A549 (cell line): ENCODE results near the gene PARM1. TPM values are rescaled to one million over a fixed set of nuclear protein-coding genes. Genes with fewer than 3 reads are reported as not detected.

Source experiments
- ATAC-seq, 2 experiments: fragments of 200-7000 bp in 1 of 2; fragments of >200 bp in 1 of 2; cut with Nextera tagmentation in 1 of 2; cut with Tn5 transposase in 1 of 2; 3 replicates each; pipeline versions ENCODE4 v1.8.0 to v1.9.1; 2018 to 2020; ENCODE audit warnings: mild to moderate bottlenecking in 1 of 2, moderate library complexity in 1 of 2
- CTCF ChIA-PET: fragments of 300-600 bp; sonication (Branson Sonifier 250); formaldehyde crosslinking; extraction: SDS; loops from one replicate; lab custom pipeline; 2021; ENCODE audit warnings: antibody characterized with exemption, inconsistent platforms; lab: Yijun Ruan, JAX
- POLR2A ChIA-PET: fragments of 350-600 bp; formaldehyde crosslinking; extraction: SDS; loops from one replicate; lab custom pipeline; 2021; ENCODE audit warnings: antibody characterized with exemption, inconsistent platforms; lab: Yijun Ruan, JAX
- DNase-seq, 2 experiments: peaks; one replicate each; pipeline versions ENCODE4 v3.0.0 to v3.0.0-alpha.2; 2011 to 2016; ENCODE audit warnings: low read depth in 1 of 2, low spot score in 1 of 2
- FAIRE-seq: peaks from 2 replicates; lab custom pipeline; 2011; peaks lifted over from hg19 to GRCh38; lab: Jason Lieb, UNC
- H3K27ac ChIP-seq, 2 experiments: fragments of >200 bp; sonication (Bioruptor Twin); formaldehyde crosslinking; 3 replicates each; pipeline ENCODE4 v1.5.1; 2016 to 2017
- H3K4me1 ChIP-seq: fragments of >200 bp; sonication (Bioruptor Twin); formaldehyde crosslinking; 3 replicates; pipeline ENCODE4 v1.6.1; 2016
- H3K4me2 ChIP-seq: fragments of >200 bp; sonication (Bioruptor Twin); formaldehyde crosslinking; 3 replicates; pipeline ENCODE4 v1.6.1; 2016
- H3K4me3 ChIP-seq: fragments of >200 bp; sonication (Bioruptor Twin); formaldehyde crosslinking; 3 replicates; pipeline ENCODE4 v1.5.1; 2016
- H3K9me3 ChIP-seq: fragments of >200 bp; sonication (Bioruptor Twin); formaldehyde crosslinking; 3 replicates; pipeline ENCODE4 v1.6.1; 2016
- BHLHE40 ChIP-seq: IDR thresholded peaks from 2 replicates; pipeline ENCODE4 v1.6.1; 2012; ENCODE audit warnings: low read depth, low read length, inconsistent platforms
- CBX2 ChIP-seq: fragments of 200-600 bp; sonication (generic); IDR thresholded peaks from 2 replicates; pipeline ENCODE4 v1.6.1; 2016; ENCODE audit warnings: low read depth, mild to moderate bottlenecking, borderline replicate concordance
- CEBPB ChIP-seq, 2 experiments: fragments of >200 bp in 1 of 2; sonication (Bioruptor Twin) in 1 of 2; formaldehyde crosslinking in 1 of 2; IDR thresholded peaks; 2 replicates each; pipeline ENCODE4 v1.6.1; 2012 to 2016
- CHD2 ChIP-seq: fragments of 150-350 bp; IDR thresholded peaks from 2 replicates; pipeline ENCODE4 v1.6.1; 2014; ENCODE audit warnings: low read length; ENCODE audit not compliant: partially characterized antibody
- CHD4 ChIP-seq: fragments of 200-600 bp; sonication (generic); IDR thresholded peaks from 2 replicates; pipeline ENCODE4 v1.6.1; 2016; ENCODE audit warnings: antibody characterized with exemption, mild to moderate bottlenecking, borderline replicate concordance
- E2F6 ChIP-seq: IDR thresholded peaks from 2 replicates; pipeline ENCODE4 v1.6.1; 2012; ENCODE audit warnings: low read depth, borderline replicate concordance
- EHF ChIP-seq: fragments of 250-450 bp; sonication (Bioruptor Pico); IDR thresholded peaks from 2 replicates; pipeline ENCODE4 v1.5.0; 2020; ENCODE audit warnings: mild to moderate bottlenecking
- EHMT2 ChIP-seq: fragments of 200-600 bp; sonication (generic); IDR thresholded peaks from 2 replicates; pipeline ENCODE4 v1.6.1; 2016; ENCODE audit warnings: antibody characterized with exemption, low read depth, mild to moderate bottlenecking, moderate library complexity
- ESRRA ChIP-seq: fragments of 150-350 bp; IDR thresholded peaks from 2 replicates; pipeline ENCODE4 v1.6.1; 2014; ENCODE audit warnings: mild to moderate bottlenecking, low read length, borderline replicate concordance
- FOSL2 ChIP-seq, 2 experiments: fragments of 450-650 bp in 1 of 2; fragments of >200 bp in 1 of 2; sonication (Bioruptor Twin) in 1 of 2; formaldehyde crosslinking; IDR thresholded peaks; 2 replicates each; pipeline versions ENCODE4 v1.5.0 to v1.6.1; 2016 to 2020; ENCODE audit warnings: mild to moderate bottlenecking in 1 of 2, moderate library complexity in 1 of 2
- FOXS1 ChIP-seq: fragments of 250-450 bp; sonication (Bioruptor Pico); IDR thresholded peaks from 2 replicates; pipeline ENCODE4 v1.5.0; 2020; ENCODE audit warnings: mild to moderate bottlenecking, moderate library complexity
- GATA3 ChIP-seq: IDR thresholded peaks from 2 replicates; pipeline ENCODE4 v1.6.1; 2012; ENCODE audit warnings: borderline replicate concordance
- HDAC2 ChIP-seq: fragments of 200-600 bp; sonication (generic); IDR thresholded peaks from 2 replicates; pipeline ENCODE4 v1.6.1; 2016
- HEYL ChIP-seq: fragments of 250-450 bp; sonication (Bioruptor Pico); IDR thresholded peaks from 2 replicates; pipeline ENCODE4 v1.8.0; 2021; ENCODE audit warnings: mild to moderate bottlenecking, moderate library complexity
- HOXA7 ChIP-seq: fragments of 250-450 bp; sonication (Bioruptor Pico); IDR thresholded peaks from 2 replicates; pipeline ENCODE4 v1.5.0; 2020; ENCODE audit warnings: mild to moderate bottlenecking, moderate library complexity
- HOXB5 ChIP-seq: fragments of 250-450 bp; sonication (Bioruptor Pico); IDR thresholded peaks from 2 replicates; pipeline ENCODE4 v1.5.0; 2020; ENCODE audit warnings: mild to moderate bottlenecking, moderate library complexity
- KDM1A ChIP-seq: fragments of 200-600 bp; sonication (generic); IDR thresholded peaks from 2 replicates; pipeline ENCODE4 v1.6.1; 2016; ENCODE audit warnings: low read depth, mild to moderate bottlenecking
- KDM5A ChIP-seq: fragments of 200-600 bp; sonication (generic); IDR thresholded peaks from 2 replicates; pipeline ENCODE4 v1.6.1; 2016; ENCODE audit warnings: antibody characterized with exemption, mild to moderate bottlenecking
- MAFK ChIP-seq: fragments of 450-650 bp; IDR thresholded peaks from 2 replicates; pipeline ENCODE4 v1.6.1; 2014; ENCODE audit not compliant: partially characterized antibody
- MAX ChIP-seq: IDR thresholded peaks from 2 replicates; pipeline ENCODE4 v1.6.1; 2012
- NR3C1 ChIP-seq: fragments of >200 bp; sonication (Bioruptor Twin); formaldehyde crosslinking; IDR thresholded peaks from 3 replicates; pipeline ENCODE4 v1.6.1; 2017
- RARB ChIP-seq: fragments of 250-450 bp; sonication (Bioruptor Pico); IDR thresholded peaks from 2 replicates; pipeline ENCODE4 v1.8.0; 2021; ENCODE audit warnings: mild to moderate bottlenecking, moderate library complexity
- RFX5 ChIP-seq: fragments of 450-650 bp; IDR thresholded peaks from 2 replicates; pipeline ENCODE4 v1.7.1; 2014; ENCODE audit warnings: antibody characterized with exemption, mild to moderate bottlenecking, moderate library complexity
- TFCP2L1 ChIP-seq: fragments of 250-450 bp; sonication (Bioruptor Pico); IDR thresholded peaks from 2 replicates; pipeline ENCODE4 v1.5.0; 2021; ENCODE audit warnings: mild to moderate bottlenecking
- USF2 ChIP-seq: fragments of 450-650 bp; IDR thresholded peaks from 2 replicates; pipeline ENCODE4 v1.6.1; 2014; ENCODE audit warnings: antibody characterized with exemption
- ZFP36 ChIP-seq: fragments of 450-650 bp; IDR thresholded peaks from 2 replicates; pipeline ENCODE4 v1.6.1; 2014; ENCODE audit warnings: borderline replicate concordance; ENCODE audit not compliant: partially characterized antibody
- WGBS: methylation state at CpG from one replicate; pipeline ENCODE4 v1.1.6; 2017; ENCODE audit errors: missing lambda C conversion rate; 5-methylcytosine and 5-hydroxymethylcytosine counted together
- polyA plus RNA-seq, 4 experiments: library from polyadenylated mRNA; depleted of rRNA in 3 of 4; stranded (reverse); fragments of >200 nt; fragmentation: RNase III in 1 of 4; extraction: RNeasy Plus Mini Kit Qiagen cat#74134 plus additional on column Dnase treatment in 1 of 4; gene quantifications; 2 replicates in 3 of 4; 3 replicates in 1 of 4; pipeline ENCODE4 v1.2.3, GENCODE V29; 2011 to 2017
- TF ChIP-seq, protein P1 (sequence below): fragments of >200 bp; sonication (Bioruptor Twin); formaldehyde crosslinking; IDR thresholded peaks from 2 replicates; pipeline ENCODE4 v1.6.1; 2016
- TF ChIP-seq, protein P2 (sequence below): fragments of 150-350 bp; IDR thresholded peaks from 2 replicates; pipeline ENCODE4 v1.6.1; 2014; ENCODE audit warnings: low read depth, mild to moderate bottlenecking, low read length
- TF ChIP-seq, protein P3 (sequence below): fragments of >200 bp; sonication (Bioruptor Twin); formaldehyde crosslinking; IDR thresholded peaks from 3 replicates; pipeline ENCODE4 v1.5.1; 2016

Gene PARM1
- polyA plus RNA-seq, 2 of the 4 experiments (the other 2 are of a cell fraction) = 0.37 to 2.5 TPM

DNA sequence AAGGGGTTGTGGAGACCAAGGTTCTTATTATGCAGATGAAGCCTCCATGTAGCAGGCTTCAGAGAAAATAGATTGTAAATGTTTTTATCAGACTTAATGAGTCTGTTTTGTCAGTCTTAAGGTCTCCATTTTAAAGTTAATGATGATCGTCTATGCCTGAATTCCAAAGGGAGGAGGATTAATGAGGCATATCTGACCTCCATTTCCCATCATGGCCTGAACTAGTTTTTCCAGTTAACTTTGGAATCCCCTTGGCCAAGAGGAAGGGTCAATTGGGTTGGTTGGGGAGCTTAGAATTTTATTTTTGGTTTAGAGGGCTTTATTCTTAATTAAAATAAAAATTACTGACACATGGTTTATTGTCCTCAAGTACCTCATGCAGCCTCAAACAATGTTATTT lies 6.9 kb upstream of the PARM1 start:
- CTCF ChIA-PET = no interaction called here
- Histone ChIP-seq H3K4me3 (no peak overlapping the region), H3K9me3 (no peaks in the 10 kb centered on the region), H3K4me1 (no peaks in the 10 kb centered on the region), H3K4me2 (no peak overlapping the region), H3K27ac (no peak overlapping the region)
- POLR2A ChIA-PET = no interaction called here
- WGBS = 81% methylated on average over 1 of the region's 1 CpG
- TF ChIP-seq EHF (no peak), MAX (no peak), E2F6 (no peak), ESRRA (no peak), KDM5A (no peak), CBX2 (no peak), MAFK (no peak), HDAC2 (no peak), USF2 (no peak), RARB (CRISPR knock-in tag) (no peak), CEBPB (IDR thresholded peaks at IDR 0.05) (no peak), BHLHE40 (no peak), NR3C1 (no peak), HOXA7 (CRISPR knock-in tag) (no peak), HOXB5 (CRISPR knock-in tag) (no peak), GATA3 (no peak), FOXS1 (CRISPR knock-in tag) (no peak), FOSL2 (IDR thresholded peaks at IDR 0.05) (no peak), FOSL2 (CRISPR knock-in tag; IDR thresholded peaks at IDR 0.05) (no peak)
- TF ChIP-seq, protein P1, sequence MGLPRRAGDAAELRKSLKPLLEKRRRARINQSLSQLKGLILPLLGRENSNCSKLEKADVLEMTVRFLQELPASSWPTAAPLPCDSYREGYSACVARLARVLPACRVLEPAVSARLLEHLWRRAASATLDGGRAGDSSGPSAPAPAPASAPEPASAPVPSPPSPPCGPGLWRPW = no peak
- TF ChIP-seq, protein P2, sequence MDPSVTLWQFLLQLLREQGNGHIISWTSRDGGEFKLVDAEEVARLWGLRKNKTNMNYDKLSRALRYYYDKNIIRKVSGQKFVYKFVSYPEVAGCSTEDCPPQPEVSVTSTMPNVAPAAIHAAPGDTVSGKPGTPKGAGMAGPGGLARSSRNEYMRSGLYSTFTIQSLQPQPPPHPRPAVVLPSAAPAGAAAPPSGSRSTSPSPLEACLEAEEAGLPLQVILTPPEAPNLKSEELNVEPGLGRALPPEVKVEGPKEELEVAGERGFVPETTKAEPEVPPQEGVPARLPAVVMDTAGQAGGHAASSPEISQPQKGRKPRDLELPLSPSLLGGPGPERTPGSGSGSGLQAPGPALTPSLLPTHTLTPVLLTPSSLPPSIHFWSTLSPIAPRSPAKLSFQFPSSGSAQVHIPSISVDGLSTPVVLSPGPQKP = no peak
- no peak for ATAC-seq
- DNase-seq = no peak
- no peak for FAIRE-seq

DNA sequence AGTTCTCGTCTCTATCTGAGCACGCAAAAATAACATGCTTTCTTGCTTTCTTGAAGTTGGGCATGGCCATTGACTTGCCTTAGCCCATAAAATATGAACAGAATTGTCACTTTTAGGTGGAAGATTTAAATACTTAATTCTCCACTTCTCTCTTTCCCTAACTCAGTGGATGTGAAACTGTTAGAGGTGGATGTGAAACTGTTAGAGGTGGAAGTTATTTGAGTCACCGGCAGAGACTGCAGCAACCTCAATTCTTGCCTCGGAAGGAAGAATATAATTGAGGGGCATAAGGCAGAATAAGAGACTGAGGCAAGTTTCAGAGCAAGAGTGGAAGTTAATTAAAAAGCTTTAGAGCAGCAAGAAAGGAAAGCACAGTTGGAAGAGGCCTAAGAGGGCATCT lies 2.8 kb upstream of the PARM1 start:
- TF ChIP-seq ZFP36 (no peak), GATA3 (no peak), CHD2 (no peak), CBX2 (no peak)
- TF ChIP-seq, all 56 proteins: peak for 0
- Histone ChIP-seq H3K9me3 (no peaks in the 10 kb centered on the region), H3K4me2 (no peak overlapping the region), H3K27ac (no peak overlapping the region), H3K4me1 (no peaks in the 10 kb centered on the region), H3K4me3 (no peak overlapping the region)
- ChIA-PET CTCF (no interaction called here), POLR2A (no interaction called here)
- ATAC-seq (no peak), FAIRE-seq (no peak), DNase-seq (no peak)
- 76% methylated on average over 4 of the region's 4 CpGs for WGBS

- ChIA-PET POLR2A (no interaction called here), CTCF (interaction anchor here (0.8 to 2.2 kb wide), 3 partner anchors 146 to 560 kb away, joined by 3 to 11 read pairs (median 4); no protein-coding TSS in a partner anchor)
- DNase-seq (no peak), FAIRE-seq (no peak), ATAC-seq (no peak)
- H3K4me2 ChIP-seq = no peak overlapping the region
- WGBS = 79% methylated on average over 2 of the region's 2 CpGs
- H3K27ac ChIP-seq = no peak overlapping the region
- no peaks in the 10 kb centered on the region for H3K9me3 ChIP-seq
- no peaks in the 10 kb centered on the region for H3K4me1 ChIP-seq
- TF ChIP-seq CHD4 (no peak), ESRRA (no peak), TFCP2L1 (CRISPR knock-in tag) (no peak), HOXB5 (CRISPR knock-in tag) (no peak), FOSL2 (IDR thresholded peaks at IDR 0.05) (no peak), FOSL2 (CRISPR knock-in tag; IDR thresholded peaks at IDR 0.05) (no peak), KDM1A (no peak), EHMT2 (no peak), RFX5 (no peak), HEYL (CRISPR knock-in tag) (no peak), HDAC2 (no peak)
- TF ChIP-seq, protein P3, sequence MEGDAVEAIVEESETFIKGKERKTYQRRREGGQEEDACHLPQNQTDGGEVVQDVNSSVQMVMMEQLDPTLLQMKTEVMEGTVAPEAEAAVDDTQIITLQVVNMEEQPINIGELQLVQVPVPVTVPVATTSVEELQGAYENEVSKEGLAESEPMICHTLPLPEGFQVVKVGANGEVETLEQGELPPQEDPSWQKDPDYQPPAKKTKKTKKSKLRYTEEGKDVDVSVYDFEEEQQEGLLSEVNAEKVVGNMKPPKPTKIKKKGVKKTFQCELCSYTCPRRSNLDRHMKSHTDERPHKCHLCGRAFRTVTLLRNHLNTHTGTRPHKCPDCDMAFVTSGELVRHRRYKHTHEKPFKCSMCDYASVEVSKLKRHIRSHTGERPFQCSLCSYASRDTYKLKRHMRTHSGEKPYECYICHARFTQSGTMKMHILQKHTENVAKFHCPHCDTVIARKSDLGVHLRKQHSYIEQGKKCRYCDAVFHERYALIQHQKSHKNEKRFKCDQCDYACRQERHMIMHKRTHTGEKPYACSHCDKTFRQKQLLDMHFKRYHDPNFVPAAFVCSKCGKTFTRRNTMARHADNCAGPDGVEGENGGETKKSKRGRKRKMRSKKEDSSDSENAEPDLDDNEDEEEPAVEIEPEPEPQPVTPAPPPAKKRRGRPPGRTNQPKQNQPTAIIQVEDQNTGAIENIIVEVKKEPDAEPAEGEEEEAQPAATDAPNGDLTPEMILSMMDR = no peak
- no peak overlapping the region for H3K4me3 ChIP-seq
Measured at GRCh38 chr4:74931376-74931775, 1.5 kb upstream of the PARM1 start.
